HG03025 (cell line): ENCODE measurements around the gene ZNF543.
"Not testable (repeated sequence)": the region's sequence is repeated elsewhere in the genome, so short reads cannot be mapped to it uniquely, and the experiment has no call there.

ENCODE experiments used
- ATAC-seq: cut with Tn5 transposase; IDR thresholded peaks from one replicate; pipeline ENCODE4 v1.9.1; 2021; ENCODE audit warnings: mild to moderate bottlenecking, moderate library complexity; ENCODE audit not compliant: unreplicated experiment, low FRiP score

The ZNF543 gene

DNA sequence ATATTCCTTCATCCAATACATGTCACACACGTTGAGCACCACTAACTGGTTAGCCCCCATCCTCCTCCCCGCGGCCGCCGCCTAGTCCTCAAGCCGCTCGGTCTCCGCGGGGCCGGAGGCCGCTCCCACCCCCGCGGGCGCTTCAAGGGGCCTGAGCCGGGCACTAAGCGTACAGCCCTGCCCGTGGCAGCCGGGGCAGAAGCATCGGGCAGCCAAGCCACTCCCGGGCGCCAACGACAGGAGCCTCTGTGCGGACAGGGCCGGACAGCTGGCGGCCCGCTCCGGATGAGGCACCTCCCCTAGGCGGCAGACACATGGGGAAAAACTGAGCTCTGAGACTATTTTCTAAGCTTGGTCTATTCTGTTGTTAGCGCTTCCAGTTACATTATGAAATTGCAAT, 2.8 kb upstream of the ZNF543 start:
- ATAC-seq, result no peak

DNA sequence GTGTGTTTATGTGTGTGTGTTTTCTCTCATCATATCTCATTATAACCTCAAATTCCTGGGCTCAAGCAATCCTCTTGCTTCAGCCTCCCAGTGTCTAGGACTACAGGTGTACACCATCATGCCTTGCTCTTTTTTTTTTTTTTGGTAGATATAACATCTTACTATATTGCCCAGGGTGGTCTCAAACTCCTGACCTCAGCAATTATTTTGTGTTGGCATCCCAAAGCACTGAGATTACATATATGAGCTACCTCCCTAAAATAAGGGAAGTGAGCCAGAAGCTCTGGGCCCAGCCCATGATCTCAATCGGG, 448 bp upstream of the ZNF543 start:
- ATAC-seq, result no peak

DNA sequence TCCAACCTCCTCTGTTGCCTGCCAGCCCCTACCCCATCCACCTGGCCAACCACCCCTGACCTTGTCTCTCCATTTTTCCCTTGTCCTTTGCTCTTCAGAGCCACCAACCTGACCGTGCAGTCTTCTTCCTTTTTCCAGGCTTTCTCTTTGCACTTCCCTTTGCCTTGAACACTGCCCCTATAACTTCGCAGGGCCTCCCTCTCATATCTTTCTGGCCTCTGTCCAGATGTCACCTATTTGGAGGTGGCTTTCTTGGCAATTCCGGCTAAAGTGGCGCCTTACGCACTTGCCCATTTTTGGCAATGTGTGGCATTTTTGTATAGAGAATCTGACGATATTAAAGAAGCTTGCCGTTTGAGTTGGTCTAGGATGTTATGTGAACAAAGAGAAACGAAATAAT, 844 bp downstream of the ZNF543 start:
- ATAC-seq, result no peak

DNA sequence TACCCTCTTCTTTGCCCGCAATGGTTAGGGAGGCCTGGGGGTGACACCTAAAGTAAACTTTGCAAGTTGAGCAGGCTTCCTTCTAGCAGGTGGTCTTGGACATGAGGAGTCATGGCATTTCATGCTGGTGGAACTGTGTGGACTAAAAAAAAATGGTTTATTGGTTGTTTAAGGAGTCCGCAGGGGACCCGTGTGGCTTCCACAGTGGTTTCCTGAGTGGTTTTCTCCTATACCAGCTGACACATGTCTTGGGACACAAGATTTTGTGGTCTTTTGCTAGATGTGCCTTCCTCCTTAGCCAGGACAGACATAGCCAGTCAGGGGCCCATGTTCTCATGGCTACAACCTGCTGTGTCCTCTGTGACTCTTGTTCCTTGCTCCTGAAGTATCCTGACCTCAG, 1.5 kb downstream of the ZNF543 start:
- ATAC-seq, result no peak

DNA sequence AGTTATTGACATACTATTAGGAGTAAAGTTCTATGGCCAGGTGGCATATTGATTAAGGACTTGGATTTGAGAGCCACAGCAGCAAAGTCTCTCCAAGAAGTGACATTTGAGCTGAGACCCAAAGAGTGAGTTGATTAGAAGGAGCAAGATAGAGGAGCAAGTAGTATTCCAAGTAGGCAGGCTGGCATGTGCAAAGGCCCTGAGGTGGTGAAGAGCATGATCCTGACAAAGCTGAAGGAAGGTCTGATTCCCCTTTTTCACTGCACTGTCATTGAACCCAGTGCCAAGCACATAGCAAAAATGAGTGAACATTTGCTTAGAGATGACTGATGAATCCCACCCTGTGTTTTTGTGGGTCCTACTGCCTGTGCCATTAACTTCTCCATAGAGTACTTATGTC, 4.7 kb downstream of the ZNF543 start:
- no peak for ATAC-seq

DNA sequence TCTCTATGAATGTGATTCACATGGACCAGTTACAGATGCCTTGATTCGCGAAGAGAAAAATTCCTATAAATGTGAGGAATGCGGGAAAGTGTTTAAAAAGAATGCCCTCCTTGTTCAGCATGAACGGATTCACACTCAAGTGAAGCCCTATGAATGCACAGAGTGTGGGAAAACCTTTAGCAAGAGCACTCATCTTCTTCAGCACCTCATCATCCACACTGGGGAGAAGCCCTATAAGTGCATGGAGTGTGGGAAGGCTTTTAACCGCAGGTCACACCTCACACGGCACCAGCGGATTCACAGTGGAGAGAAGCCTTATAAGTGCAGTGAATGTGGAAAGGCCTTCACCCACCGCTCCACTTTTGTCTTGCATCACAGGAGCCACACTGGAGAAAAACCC, 7.7 kb downstream of the ZNF543 start:
- ATAC-seq, result no peak

DNA sequence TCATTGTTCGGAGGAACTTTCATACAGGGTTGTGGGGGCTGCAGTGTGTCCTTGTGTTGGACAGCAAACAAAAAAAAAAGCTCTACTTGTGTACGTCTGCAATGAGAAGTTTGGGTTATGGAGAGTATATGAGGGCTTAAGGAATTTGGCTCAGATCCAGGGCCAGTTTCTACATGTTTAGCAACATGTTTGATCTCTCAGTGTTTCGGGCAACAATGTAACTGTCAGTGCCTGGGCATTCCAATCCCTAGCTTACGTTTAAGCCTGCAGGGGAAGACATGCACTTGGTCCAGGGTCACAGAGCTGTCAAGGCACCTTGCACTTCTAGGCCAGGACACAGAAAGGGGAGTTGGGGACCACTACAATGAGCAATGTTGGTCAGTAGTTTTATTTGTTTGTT, 13.9 kb downstream of the ZNF543 start:
- no peak for ATAC-seq

DNA sequence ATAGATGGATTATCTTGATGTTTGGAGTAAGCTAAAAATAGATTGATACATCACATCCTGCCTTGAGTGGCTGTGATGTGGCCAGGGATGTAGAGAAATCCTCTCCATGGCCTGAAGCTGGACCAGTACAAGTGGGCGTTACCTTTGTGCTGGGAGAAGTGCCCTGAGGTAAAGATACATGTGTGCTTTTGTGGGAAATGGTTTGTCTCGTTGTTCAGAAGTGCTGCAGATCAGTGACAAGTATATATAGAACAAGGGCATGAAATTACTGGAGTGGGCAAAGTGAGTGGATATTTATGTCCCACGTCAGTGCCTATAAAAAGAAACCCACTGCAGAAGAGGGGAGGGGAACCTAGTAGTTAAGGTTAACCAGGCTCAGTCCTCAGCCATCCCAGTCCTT, 18.6 kb downstream of the ZNF543 start:
- ATAC-seq, result no peak

DNA sequence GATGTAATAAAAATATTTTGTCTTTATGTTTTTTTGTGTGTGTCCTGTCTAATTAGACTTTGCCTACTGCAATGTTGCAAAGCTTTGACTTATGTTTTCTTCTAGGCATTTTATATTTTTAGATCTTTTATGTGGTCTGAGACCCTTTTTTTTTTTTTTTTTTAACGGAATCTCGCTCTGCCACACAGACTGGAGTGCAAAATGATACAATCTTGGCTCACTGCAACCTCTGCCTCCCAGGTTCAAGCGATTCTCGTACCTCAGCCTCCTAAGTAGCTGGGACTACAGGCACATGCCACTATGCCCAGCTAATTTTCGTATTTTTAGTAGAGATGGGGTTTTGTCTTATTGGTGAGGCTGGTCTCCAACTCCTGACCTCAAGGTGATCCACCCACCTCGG, 22.3 kb downstream of the ZNF543 start:
- no peak for ATAC-seq

DNA sequence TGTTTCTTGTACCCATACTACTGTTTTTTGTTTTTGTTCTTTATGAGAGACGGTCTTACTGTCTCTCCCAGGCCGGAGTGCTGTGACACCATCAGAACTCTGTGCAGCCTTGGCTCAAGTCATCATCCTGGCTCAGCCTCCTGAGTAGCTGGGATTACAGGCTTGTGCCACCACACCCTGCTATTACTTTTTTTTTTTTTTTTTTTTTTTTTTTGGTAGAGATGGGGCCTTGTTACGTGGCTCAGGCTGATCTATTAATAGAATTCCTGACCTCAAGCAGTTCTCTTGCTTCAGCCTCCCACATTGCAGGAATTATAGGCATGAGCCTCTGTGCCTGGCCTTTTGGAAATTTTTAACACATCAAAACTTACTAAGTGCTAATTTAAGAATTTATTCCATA, 27.9 kb downstream of the ZNF543 start:
- no peak for ATAC-seq

DNA sequence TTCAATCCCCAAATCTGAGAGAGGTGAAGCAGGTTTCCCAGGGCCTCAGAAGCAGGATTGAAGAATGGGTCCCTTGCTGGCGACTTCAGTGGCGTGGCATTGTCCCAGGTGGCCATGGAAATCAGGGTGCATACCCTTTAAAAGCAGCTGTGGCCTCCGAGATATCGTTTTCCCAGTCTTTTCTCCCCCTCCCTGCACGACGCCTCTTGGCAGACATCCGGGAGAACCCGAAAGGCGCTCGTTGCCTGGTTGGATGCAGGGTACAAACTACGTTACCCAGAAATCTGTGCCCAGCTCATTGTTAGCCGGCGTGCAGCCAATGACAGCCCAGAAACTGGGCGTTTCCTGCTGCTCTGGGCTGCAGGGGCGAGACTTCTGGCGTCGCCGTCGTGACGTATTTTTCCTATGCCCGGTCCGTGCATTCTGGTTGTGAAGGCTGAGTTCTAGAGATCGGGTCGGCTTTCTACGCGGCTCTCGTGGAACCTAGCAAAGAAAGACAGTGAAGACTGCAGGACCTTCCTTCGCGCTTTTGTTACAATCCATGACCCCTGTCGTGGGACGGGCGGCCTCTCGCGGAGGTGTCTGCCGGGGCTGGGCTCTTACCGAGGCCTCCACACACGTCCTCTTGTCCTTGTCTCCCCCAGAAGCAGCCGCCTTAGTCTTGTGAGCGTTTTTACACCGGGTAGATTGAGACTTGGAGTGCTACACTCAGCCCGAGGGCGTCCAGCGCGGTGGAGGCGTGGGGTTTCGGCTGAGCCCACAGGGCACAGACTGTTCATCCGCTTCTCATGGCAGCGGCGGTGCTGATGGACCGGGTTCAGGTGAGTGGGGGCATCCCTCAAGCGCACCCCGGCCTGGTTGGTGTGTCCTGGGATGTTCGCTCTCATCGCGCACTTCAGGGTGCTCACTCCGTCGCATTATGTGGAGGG, 30.9 kb downstream of the ZNF543 start, which contains the start of gene ZNF304:
ZNF304 (plus strand) TSS at position 395 of the 929 bp plus-strand sequence; CDS start at position 789, 394 bp downstream.
- ATAC-seq, result peak; percentile 86

DNA sequence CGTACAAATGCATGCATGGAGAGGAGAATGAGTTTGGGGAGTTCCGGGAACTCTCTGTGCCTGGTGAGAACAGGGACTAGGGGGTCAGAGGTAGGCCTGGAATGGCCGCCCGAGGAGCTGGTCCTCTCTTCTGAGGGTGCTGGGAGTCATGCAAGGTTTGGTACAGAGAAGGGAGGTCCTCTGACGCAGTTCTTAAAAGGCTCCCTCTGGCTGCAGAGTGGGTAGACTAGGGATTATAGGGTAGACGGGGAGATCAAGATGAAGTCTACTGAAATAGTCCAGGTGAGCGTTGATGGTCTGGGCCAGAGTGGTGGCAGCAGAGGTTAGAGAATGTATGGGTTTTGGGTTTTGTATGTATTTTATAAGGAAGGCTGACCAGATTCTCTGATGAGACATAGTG, 31.6 kb downstream of the ZNF543 start:
- ATAC-seq, result peak; percentile 5

DNA sequence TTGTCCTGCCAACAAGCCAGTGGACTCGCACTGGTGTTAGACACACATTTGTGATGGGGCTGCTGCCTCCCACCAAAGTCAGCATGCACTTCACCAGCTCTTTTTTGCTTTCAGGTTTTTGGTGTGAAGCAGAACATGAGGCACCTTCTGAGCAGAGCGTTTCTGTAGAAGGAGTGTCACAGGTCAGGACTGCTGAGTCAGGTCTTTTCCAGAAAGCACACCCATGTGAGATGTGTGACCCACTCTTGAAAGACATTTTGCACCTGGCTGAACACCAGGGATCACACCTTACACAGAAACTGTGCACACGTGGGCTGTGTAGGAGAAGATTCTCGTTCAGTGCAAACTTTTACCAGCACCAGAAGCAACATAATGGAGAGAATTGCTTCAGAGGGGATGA, 35.6 kb downstream of the ZNF543 start:
- no peak for ATAC-seq

DNA sequence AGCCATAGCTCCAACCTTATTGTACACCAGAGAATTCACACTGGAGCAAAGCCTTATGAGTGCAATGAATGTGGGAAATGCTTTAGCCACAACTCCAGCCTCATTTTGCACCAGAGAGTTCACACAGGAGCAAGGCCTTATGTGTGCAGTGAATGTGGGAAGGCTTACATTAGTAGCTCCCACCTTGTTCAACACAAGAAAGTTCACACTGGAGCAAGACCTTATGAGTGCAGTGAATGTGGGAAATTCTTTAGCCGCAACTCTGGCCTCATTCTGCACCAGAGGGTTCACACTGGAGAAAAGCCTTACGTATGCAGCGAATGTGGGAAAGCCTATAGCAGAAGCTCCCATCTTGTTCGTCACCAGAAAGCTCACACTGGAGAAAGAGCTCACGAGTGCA, 37.1 kb downstream of the ZNF543 start:
- ATAC-seq, result no peak

DNA sequence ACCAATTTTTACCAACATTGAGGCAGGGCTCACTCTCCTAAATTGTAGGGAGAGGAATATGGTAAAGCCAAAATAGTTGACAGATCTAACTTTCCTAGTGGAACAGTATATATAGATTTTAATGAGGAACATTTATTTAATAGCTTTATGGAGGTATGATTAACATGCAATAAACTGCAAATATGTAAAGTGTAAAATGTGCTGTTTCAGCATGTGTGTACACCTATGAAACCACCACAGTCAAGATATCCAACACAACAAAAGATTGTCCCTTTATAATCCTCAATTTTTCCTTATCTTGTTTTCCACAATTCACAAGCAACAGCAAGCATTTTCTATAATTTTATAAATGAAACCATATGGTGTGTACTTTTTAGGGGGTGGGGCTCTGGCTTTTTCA, 39.0 kb downstream of the ZNF543 start:
- ATAC-seq, result no peak

DNA sequence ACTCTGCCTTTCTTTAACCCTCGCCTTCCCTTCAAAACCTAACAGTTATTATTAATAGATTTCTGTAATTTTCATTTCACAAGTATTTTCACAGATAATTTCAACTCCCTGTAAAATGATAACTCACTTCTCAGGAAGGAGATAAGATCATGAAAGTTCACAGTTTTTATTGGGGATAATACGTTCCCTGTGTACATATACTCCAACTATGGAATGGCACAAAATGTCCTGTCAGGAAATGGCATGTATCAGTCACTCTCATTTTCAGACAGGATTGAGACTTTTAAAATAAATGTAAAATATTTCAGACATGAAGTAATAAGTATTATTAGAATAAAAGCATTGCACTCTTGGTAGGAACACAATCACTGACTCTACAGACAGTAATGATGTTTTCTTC, 42.1 kb downstream of the ZNF543 start:
- ATAC-seq, result no peak

DNA sequence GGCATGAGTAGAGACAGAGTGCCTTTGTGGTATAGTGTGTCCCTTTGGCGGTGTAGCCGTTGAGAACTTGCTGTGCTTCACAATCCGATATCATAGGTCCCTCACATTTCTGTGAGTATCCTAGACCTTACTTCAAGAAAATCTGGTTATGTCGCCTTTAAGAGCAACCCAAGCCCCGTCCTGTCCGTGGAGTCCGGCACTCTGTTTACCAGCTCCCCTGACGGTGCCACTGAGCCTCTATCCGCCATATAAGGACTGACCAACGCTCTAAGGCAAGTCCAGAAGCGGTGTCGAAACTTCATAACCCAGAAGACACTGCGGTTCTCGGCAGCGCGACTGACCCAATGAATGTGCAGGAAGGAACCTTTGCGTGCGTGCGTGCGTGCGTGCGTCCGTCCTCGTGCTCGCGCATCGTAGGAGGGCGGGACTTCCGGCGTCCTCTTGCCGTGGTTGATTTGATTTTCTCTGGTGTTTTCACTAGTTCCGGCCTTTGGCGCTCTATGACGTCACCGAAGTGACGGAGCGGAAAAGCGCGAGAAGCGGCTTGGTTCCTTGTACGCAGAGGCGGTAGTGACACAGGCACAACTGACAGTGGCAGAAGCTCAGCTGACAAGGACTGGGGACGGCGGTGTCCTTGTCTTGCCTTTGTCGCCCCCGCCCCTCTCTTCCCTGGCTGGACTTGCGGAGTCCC, 42.9 kb downstream of the ZNF543 start, which contains the start of the genes TRAPPC2B and ZNF547:
TRAPPC2B (plus strand) TSS at position 555 of the 691 bp plus-strand sequence. CDS start 1,283 bp downstream, outside the sequence.
ZNF547 (plus strand) TSS at position 555 of the 691 bp plus-strand sequence. CDS start 5,005 bp downstream, outside the sequence.
- ATAC-seq, result peak; percentile 87

DNA sequence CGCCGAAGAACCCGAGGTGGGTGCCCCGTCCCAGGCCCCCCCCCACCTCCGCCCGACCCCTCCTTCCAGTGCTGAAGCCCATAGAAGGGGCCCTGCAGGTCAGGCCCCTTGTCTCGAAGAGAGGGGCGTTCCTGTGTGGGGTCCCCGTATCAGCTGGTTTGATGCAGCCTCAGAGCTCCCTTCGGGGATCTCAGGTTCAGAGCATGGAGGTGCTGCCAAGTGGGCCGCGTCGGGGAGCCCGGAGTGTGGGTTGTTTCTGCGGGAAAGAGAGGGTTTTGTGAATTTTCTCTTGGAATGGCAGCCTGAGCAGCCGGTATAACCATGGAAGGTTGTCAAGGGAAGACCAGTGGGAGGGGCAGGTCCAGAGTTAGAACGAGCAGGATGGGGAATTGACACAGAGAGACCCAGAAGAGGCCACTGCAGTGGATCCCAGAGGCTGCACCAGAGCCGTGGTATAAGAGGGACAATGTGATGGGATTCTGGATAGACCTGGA, 43.5 kb downstream of the ZNF543 start:
- no peak for ATAC-seq

DNA sequence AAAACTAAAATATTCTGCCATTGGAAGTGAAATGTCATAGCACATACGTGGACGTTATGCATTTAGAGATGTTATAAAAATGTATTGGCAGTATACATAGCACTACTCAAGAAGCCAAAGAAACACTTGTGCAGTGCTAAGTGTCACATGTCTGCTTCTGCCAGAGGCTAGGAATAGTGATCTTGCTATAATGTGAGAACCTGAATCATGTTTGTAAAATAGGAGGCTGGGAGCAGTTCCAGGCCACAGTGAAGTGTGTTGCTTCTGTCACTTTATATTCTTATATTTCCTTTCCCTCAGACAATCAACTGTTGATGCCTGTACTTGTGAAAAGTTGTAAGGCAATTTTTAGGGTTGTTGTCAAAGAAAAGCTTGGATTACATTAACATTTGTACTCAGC, 46.5 kb downstream of the ZNF543 start:
- ATAC-seq, result no peak

DNA sequence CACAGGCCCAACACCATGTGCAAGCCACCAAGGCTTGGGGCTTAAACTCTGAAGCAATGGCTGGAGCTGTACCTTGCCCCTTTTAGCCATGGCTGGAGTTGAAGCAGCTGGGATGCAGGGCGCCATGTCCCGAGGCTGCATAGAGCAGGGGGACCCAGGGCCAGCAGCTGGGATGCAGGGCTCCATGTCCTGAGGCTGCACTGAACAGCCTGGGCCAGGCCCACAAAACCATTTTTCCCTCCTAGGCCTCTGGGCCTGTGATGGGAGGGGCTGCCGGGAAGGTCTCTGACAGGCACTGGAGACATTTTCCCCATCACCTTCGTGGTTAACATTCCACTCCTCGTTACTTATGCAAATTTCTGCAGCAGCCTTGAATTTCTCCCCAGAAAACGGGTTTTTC, 53.9 kb downstream of the ZNF543 start:
- no peak for ATAC-seq

DNA sequence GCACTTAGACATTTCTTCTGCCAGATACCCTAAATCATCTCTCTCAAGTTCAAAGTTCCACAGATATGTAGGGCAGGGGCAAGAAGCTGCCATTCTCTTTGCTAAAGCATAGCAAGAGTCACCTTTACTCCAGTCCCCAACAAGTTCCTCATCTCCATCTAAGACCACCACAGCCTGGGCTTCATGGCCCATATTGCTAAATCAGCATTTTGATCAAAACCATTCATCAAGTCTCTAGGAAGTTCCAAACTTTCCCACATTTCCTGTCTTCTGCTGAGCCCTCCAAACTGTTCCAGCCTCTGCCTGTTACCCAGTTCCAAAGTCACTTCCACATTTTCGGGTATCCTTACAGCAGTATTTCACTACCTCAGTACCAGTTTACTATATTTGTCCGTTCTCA, 54.4 kb downstream of the ZNF543 start:
- not testable (repeated sequence) for ATAC-seq
